IPS-15b (cell line): ENCODE measurements around the gene NOL9.
"Not testable (repeated sequence)": the region's sequence is repeated elsewhere in the genome, so short reads cannot be mapped to it uniquely, and the experiment has no call there.

ENCODE experiments used
- H3K27me3 ChIP-seq: one replicate; pipeline ENCODE4 v1.6.1; 2013; ENCODE audit warnings: low read length; ENCODE audit not compliant: control insufficient read depth, insufficient read depth
- H3K36me3 ChIP-seq: one replicate; pipeline ENCODE4 v1.6.1; 2013; ENCODE audit warnings: low read length; ENCODE audit not compliant: control insufficient read depth, insufficient read depth
- H3K4me1 ChIP-seq: one replicate; pipeline ENCODE4 v1.6.1; 2013; ENCODE audit warnings: mild to moderate bottlenecking, low read length; ENCODE audit not compliant: control insufficient read depth, insufficient read depth
- H3K4me3 ChIP-seq: one replicate; pipeline ENCODE4 v1.5.1; 2013; ENCODE audit warnings: low read depth, low read length
- H3K9ac ChIP-seq: one replicate; pipeline ENCODE4 v1.6.1; 2013; ENCODE audit warnings: low read depth, mild to moderate bottlenecking, low read length
- H3K9me3 ChIP-seq: one replicate; pipeline ENCODE4 v1.6.1; 2013; ENCODE audit warnings: mild to moderate bottlenecking, low read length; ENCODE audit not compliant: control insufficient read depth, insufficient read depth

Gene NOL9

DNA sequence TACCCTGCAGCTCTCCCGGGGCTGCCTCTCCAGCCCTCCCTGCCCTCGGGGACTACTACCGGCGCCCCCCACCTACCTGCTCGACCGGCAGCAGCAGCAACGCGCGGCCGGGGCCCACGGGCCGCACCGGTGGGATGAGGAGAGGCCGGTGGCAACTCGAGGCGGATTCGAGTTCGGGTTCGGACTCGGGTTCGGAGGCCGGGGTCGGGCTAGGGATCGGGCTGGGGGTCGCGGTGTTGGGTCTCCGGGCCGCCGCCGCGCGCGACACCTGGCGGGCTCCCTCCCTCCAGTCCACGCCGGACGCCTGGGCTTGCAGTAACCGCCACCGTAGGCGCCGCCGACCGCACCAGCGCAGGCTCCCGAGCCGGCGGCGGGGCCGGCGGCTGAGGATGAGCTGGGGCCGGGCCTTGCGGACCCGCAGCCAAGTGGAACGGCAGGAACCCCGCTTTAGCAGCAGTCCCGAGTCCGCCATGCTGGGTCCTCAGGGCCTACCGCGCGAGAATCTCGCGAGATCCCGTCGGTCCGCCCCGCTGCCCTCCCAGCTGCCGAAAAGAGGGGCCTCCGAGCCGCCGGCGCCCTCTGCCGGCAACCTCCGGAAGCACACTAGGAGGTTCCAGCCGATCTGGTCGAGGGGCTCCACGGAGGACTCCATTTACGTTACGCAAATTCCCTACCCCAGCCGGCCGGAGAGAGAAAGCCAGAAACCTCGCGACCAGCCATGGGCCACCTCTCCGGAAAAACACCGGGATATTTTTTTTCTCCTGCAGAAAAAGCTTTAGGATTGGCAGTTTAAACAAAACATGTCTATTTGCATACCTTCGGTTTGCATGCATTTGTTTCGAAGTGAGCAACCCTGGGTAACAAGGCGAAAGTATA lies at the start of gene NOL9:
Gene NOL9 (minus strand): TSS at position 483 of the 876 bp plus-strand sequence. CDS start 11 bp downstream, at position 472.
- peak within 1 kb of the TSS; percentile 86 for H3K4me3 ChIP-seq
- H3K4me1 ChIP-seq: peaks cover 6% of the 10 kb centered on the region
- H3K9me3 ChIP-seq: no peaks in the 10 kb centered on the region
- peaks cover 9% of the 10 kb centered on the region for H3K36me3 ChIP-seq
- no peaks in the 10 kb centered on the region for H3K27me3 ChIP-seq
- H3K9ac ChIP-seq: peak within 1 kb of the TSS; percentile 97

DNA sequence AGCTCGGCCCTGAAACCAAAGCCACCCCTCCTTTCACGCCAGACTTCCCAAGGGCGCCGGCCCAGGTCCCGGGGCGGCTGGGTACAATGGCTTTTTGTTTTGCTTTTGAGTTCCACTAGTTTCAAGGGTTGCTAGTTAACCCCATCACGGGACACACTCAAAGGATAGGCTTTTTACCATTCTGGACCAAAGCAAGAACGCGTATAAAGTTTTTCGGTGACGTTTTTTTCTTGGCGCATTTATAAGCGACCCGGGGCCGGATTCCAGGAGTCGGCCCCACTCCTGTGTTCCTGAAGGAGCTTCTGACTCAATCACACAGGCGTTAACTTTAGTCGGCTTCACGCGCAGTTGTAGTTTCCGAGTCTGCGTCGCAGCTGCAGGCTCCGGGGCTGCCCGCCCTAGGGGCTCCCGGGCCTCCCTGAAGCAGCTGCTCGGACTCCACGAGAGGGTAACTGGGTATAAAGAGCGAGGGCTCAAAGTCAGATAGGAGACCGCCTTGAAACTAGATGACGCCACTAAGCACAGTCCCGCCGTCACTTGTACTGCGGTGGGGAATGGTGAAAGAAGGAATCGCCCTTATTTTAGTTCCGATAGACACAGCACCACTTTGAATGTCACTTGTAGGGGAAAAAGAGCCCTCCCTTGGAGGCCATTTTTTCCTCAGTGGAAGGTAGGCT lies 49.1 kb upstream of the NOL9 start:
- H3K27me3 ChIP-seq: no peaks in the 10 kb centered on the region
- peaks cover 13% of the 10 kb centered on the region for H3K4me1 ChIP-seq
- peaks cover 8% of the 10 kb centered on the region for H3K36me3 ChIP-seq

DNA sequence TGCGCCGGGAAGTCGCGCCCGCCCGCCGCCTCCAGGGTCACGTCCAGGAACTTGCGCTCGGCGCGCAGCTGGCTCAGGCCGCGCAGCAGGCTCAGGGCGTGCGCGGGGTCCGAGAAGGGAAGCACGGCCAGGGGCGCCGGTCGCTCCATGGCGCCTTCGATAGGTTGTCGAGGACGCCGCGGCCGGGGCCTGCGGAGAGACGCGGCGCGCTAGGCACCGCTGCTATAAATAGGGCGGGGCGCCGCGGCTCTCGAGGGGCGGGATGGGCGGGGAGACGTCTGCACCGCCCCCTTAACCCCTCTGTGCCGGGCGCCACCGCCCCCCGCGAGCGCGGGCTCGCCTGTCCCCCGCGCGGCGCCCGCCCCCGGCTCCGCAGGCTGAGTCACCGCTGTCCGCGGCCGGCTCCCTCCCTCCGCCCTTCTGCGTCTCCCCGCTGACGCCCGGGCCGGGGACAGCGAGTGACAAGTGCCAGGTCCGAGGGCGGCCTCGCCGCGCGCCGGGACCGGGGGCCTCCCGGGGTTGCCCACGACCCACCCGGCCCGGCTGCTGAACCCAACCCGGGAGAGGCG lies 48.4 kb upstream of the NOL9 start, which contains the start of gene KLHL21:
Gene KLHL21 (minus strand): TSS at position 201 of the 569 bp plus-strand sequence. CDS start 52 bp downstream, at position 149.
- Histone ChIP-seq H3K4me3 (peak within 1 kb of the TSS; percentile 85), H3K4me1 (peaks cover 13% of the 10 kb centered on the region)

More for the DNA sequence above, 49.1 kb upstream of the NOL9 start:
- Histone ChIP-seq H3K9me3 (no peaks in the 10 kb centered on the region), H3K4me3 (peak overlapping the region; percentile 68), H3K9ac (peak overlapping the region; percentile 87)

DNA sequence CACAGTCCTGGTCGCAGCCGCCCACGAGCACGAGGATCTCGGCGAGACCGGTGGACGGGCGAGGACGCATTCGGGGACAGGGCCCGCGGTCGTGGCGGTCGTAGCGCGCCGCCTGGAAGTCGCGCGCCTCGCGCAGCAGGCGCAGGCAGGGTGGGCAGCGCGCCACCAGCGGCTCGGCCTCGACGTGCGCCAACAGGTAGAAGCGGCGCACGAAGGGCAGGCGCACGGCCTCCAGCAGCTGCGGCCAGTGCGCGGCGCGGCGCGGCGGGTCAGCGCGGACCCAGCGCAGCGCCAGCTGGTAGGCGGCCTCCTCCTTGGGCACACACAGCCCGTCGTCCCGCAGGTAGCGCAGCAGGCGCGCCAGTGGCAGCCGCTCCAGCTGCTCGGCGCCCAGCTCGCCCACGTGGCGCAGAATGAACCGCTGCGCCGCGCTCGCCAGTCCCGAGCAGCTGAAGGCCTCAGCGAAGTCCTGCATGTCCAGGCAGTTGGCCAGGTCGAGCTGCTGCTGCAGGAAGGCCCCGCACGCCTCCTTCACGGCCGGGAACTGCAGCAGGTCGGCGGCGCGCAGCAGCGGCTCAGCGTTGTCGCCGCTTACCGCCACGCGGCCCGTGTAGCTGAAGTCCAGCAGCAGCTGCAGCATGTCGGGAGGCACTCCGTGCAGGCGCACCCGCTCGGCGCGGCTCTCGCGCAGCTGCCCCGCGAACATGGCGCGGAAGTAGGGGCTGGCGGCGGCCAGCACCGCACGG lies 47.8 kb upstream of the NOL9 start:
- peak overlapping the region; percentile 60 for H3K9ac ChIP-seq
- peak overlapping the region; percentile 85 for H3K4me3 ChIP-seq
- H3K36me3 ChIP-seq: peaks cover 19% of the 10 kb centered on the region
- H3K4me1 ChIP-seq: peaks cover 13% of the 10 kb centered on the region
- H3K9me3 ChIP-seq: no peaks in the 10 kb centered on the region
- H3K27me3 ChIP-seq: no peaks in the 10 kb centered on the region

More for the DNA sequence above, 48.4 kb upstream of the NOL9 start, which contains the start of gene KLHL21:
- Histone ChIP-seq H3K36me3 (peaks cover 14% of the 10 kb centered on the region), H3K27me3 (no peaks in the 10 kb centered on the region), H3K9me3 (no peaks in the 10 kb centered on the region), H3K9ac (peak within 1 kb of the TSS; percentile 87)

DNA sequence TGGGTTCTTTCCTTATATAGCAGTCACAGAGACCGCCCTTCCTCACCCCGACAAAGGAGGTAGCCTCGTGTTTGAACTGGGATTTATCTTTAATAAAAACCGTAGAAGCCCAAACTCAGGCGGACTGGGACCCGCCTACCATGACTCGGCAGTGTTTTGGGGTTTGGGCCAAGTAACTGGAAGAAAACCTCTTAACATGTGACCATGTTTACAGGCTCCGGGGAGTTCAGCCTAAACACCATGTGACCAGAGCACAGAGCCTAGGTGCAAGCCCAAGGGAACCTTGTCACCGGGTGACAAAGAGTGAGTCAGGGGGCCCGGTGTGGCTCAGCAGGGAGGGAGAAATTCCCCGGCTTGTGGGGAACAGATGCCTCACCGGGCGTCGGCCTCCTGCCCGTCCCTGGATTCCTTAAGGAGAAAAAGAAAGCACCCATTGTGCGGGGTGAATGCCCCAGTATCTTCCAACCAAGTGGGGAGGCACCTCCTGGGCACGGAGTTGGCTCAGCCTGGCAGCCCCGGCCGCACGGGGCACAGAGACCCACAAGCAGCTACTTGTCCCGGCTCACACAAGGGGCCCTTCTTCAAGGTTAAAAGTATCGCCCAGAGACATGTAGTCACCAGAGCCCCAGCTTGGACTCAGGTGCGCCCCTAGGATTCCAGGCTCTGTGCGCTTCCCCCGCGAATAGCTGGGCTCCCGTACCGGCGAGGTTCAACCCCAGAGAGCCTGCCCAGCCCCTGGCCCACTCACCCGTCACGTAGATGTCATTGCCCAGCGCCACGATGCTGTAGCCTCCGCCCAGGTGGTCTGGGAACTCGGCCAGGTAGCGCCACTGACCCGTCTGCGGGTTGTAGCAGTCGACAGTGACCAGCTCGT lies 47.0 kb upstream of the NOL9 start:
- H3K27me3 ChIP-seq: no peaks in the 10 kb centered on the region
- peaks cover 13% of the 10 kb centered on the region for H3K4me1 ChIP-seq
- H3K4me3 ChIP-seq: peak overlapping the region; percentile 85
- no peaks in the 10 kb centered on the region for H3K9me3 ChIP-seq
- peaks cover 25% of the 10 kb centered on the region for H3K36me3 ChIP-seq
- H3K9ac ChIP-seq: peak overlapping the region; percentile 74

DNA sequence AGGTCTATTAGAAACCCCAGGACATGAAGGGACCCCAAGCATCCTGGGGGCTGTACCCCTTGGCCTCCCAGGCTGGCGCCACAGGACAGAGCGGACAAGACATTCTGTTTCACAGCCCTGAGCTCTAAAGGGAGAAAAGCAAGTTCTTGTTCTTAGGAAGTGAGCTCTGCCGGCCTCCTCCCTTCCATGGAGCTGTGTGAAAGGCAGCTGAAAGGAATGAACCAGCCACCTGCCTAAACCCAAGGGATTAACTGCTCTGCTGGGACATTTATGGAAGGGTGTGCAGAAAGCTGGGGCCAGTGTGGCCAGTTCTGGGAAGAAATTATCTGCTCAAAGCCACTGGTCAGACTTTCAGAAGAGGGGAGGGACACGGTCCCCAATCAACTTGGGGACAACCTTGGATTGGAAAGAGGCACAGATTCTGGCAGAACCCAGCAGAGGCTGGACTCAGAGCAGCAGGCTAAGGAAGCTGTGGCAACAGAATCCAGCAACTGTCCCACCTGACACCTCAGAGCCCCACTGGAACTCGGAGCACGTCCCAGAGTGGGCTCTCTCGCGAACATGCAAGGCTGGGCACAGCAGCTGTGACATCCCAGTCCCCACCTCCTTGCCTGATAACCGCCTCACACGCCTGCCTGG lies 46.2 kb upstream of the NOL9 start:
- H3K27me3 ChIP-seq: no peaks in the 10 kb centered on the region
- no peaks in the 10 kb centered on the region for H3K9me3 ChIP-seq
- peaks cover 13% of the 10 kb centered on the region for H3K4me1 ChIP-seq
- peaks cover 32% of the 10 kb centered on the region for H3K36me3 ChIP-seq
- H3K4me3 ChIP-seq: peak overlapping the region; percentile 85
- H3K9ac ChIP-seq: peak overlapping the region; percentile 74

DNA sequence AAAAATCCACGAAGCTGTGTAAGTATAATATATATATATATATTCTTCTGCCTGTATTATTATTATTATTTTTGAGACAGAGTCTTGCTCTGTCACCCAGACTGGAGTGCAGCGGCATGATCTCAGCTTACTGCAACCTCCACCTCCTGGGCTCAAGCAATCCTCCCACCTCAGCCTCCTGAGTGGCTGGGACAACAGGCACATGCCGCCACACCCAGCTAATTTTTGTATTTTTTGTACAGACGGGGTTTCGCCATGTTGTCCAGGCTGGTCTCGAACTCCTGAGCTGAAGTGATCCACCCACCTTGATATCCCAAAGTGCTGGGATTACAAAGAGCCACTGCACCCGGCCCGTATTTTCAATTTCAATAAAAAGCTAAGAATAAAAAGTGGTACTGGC lies 45.7 kb upstream of the NOL9 start:
- Histone ChIP-seq H3K4me3 (peak overlapping the region; percentile 85), H3K4me1 (peaks cover 13% of the 10 kb centered on the region), H3K9ac (peak overlapping the region; percentile 74), H3K36me3 (peaks cover 37% of the 10 kb centered on the region)
- not testable (repeated sequence) for H3K9me3 ChIP-seq, H3K27me3 ChIP-seq

DNA sequence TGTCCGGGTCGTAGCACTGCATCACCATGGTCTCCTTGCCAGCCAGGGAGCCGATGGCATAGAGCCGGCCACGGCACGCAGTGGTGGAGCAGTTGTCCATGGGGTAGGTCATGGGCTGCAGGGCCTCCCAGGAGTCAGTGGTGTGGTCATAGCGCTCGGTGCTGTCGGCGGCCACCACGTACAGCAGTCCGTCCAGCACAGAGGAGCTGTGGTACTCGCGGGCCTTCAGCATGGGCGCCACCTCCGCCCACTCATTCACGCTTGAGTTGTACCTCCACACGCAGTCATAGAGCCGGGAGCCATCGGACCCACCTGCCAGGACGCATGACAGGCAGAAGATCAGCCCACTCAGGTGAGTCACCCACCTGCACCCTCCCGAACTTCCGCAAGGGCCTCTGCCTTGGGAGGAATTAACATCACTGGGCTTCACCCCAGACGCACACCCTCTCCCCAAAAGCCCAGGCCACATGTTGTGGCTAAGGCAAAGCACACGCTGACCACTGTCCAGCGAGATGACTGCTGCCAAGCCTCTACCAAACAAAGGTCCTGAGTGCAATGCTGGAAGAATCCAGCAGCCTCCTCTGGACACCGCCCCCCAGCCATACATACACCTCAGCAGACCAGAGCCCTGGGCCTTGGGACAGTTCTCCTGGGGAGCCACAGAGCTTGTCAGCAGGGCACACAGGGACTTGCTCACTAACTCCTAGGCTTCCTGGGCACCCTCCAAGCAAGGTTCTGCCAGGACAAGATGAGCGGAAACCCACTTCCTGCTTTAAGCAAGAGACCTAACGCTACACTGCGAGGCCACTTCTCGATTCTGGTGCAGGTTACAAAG lies 45.0 kb upstream of the NOL9 start:
- H3K9ac ChIP-seq: no peak overlapping the region
- H3K27me3 ChIP-seq: no peaks in the 10 kb centered on the region
- H3K4me1 ChIP-seq: peaks cover 12% of the 10 kb centered on the region
- no peak overlapping the region for H3K4me3 ChIP-seq
- H3K36me3 ChIP-seq: peaks cover 42% of the 10 kb centered on the region
- no peaks in the 10 kb centered on the region for H3K9me3 ChIP-seq

DNA sequence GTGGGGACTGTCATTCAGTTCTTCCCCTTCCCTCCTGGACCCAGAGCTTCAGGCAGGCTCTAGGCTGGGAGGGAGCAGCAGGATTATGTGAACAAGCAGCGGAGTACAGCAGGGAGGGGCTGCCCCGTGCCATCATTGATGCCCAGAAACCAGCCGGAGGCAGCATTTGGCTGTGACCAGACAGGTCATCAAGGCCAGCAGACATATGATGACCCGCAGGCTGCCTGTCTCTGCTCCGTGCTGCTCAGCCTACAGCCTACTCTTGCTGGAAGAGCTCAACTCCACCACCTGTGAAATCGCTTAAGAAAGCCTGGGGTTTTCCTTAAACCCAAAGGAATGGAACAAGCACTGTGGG lies 43.4 kb upstream of the NOL9 start:
- no peaks in the 10 kb centered on the region for H3K27me3 ChIP-seq
- no peak overlapping the region for H3K9ac ChIP-seq
- peaks cover 57% of the 10 kb centered on the region for H3K36me3 ChIP-seq
- peaks cover 7% of the 10 kb centered on the region for H3K4me1 ChIP-seq
- no peak overlapping the region for H3K4me3 ChIP-seq
- H3K9me3 ChIP-seq: no peaks in the 10 kb centered on the region
